Stimulated activated CD8-positive, alpha-beta memory T cell treated with anti-CD3 and anti-CD28 coated beads, Interleukin-15, amount 100 ng/mL, for 24 hours (primary cell): ENCODE data around the gene C1QB.

Source experiments
- DNase-seq: peaks from one replicate; pipeline ENCODE4 v3.0.0-alpha.2; 2020; ENCODE audit warnings: low read depth

C1QB gene

GRCh38 chr1:22635436-22635835 lies 17.6 kb upstream of the C1QB start:
- no peak for DNase-seq

- no peak for DNase-seq
Measured at GRCh38 chr1:22636353-22636752, 16.7 kb upstream of the C1QB start, which contains the start of gene C1QA. C1QA (plus strand) TSS chr1:22636628; CDS start chr1:22637617, 989 bp downstream.

GRCh38 chr1:22636927-22637326 lies 16.1 kb upstream of the C1QB start:
- no peak for DNase-seq

DNA sequence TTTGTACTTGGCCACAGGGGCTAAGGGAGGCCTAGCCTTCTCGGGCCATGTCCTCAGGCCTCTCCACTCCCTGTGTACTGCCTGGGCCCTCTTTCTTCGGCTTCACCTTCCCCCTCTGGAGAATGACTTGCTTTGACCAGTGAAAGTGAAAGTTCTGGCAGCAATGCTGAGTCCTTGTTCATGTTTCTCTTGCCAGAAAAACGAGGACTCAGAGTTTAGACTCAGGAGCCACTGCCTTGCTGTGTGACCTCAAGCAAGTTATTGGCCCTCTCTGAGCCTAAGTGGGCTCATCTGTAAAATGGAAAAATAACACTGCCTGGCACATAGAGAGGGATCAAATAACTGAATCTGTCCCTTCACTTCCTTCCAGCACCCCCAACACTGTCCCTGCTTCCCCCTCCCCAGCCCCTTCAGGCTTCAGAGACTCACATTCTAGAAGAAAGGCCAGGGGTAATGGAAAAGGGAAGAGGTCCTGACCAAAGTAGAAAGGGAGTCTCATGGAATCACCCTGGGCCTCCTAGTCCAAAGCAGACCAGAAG lies 15.1 kb upstream of the C1QB start:
- no peak for DNase-seq

DNA sequence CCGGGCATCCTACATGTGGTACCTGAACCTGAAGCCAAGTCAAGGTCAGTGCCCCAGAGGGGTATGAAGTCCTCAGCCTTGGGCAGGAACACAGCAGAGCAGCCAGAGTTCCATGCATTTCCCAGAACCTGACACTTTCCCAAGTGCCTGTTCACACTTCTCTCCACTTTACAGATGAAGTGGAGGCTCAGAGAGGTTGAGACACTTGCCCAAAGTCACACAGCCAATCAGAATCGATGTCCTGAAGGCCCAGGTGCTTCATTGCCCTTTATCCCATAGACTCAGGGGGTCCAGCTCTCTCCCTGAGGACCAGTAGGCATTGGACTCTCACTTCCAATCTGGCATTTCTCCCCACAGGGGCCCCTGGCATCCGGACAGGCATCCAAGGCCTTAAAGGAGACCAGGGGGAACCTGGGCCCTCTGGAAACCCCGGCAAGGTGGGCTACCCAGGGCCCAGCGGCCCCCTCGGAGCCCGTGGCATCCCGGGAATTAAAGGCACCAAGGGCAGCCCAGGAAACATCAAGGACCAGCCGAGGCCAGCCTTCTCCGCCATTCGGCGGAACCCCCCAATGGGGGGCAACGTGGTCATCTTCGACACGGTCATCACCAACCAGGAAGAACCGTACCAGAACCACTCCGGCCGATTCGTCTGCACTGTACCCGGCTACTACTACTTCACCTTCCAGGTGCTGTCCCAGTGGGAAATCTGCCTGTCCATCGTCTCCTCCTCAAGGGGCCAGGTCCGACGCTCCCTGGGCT lies 14.4 kb upstream of the C1QB start:
- no peak for DNase-seq

DNA sequence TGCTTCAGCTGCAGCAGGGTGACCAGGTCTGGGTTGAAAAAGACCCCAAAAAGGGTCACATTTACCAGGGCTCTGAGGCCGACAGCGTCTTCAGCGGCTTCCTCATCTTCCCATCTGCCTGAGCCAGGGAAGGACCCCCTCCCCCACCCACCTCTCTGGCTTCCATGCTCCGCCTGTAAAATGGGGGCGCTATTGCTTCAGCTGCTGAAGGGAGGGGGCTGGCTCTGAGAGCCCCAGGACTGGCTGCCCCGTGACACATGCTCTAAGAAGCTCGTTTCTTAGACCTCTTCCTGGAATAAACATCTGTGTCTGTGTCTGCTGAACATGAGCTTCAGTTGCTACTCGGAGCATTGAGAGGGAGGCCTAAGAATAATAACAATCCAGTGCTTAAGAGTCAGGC lies 13.8 kb upstream of the C1QB start:
- no peak for DNase-seq

DNA sequence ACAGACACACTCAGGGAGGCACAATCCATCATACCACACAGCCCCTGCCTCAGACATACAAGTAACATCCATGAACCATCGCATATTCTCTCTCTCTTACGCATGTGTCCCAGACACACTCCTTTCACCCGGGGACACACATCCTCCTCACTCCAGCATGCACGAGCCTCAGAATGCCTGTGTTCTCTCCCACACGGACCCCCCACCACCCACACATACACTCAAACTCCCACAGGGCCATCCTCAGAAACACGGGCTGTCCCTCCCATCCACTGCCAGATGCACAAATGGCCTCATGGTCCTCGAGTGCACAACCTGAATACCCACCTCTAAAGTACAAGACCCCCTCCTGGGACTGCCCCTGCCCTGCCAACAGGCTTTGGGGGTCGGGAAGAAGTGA lies 11.8 kb upstream of the C1QB start:
- DNase-seq, result no peak

- DNase-seq, result peak; percentile 45
Measured at GRCh38 chr1:22641906-22642636, 11.0 kb upstream of the C1QB start.

- DNase-seq, result no peak
Measured at GRCh38 chr1:22643381-22643780, 9.7 kb upstream of the C1QB start, which contains the start of gene C1QC. C1QC (plus strand) TSS chr1:22643633; CDS start chr1:22644024, 391 bp downstream.

DNA sequence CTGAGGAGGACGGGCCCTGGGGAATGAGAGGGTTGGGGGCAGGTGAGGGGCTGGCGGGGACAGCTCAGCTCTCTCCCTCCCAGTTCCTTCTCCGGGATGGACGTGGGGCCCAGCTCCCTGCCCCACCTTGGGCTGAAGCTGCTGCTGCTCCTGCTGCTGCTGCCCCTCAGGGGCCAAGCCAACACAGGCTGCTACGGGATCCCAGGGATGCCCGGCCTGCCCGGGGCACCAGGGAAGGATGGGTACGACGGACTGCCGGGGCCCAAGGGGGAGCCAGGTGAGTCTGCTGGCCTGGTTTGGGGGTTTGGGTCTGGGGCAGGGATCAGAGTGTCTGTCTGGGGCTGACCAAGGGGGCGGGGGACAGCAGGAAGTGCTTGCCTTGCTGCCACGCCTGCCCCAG lies 9.1 kb upstream of the C1QB start:
- no peak for DNase-seq

DNA sequence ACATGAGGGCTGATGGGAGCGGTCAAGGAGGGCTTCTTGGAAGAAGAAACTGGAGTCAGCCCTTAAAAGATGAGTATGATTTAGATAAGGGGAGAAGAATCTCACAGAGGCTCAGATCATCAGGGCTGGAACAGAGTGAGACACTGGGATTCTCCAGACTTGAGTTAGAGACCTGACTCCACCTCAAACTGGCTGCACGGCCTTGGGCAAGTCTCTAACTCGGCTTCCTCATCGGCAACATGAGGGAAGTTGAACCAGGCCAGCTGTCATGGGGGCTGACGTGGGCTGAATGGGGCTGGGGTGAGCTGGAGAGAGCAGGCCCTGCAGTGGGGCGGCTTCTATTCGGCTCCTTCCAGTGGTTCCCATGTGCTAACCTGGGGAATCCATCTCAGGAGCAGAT lies 7.1 kb upstream of the C1QB start:
- DNase-seq, result no peak

DNA sequence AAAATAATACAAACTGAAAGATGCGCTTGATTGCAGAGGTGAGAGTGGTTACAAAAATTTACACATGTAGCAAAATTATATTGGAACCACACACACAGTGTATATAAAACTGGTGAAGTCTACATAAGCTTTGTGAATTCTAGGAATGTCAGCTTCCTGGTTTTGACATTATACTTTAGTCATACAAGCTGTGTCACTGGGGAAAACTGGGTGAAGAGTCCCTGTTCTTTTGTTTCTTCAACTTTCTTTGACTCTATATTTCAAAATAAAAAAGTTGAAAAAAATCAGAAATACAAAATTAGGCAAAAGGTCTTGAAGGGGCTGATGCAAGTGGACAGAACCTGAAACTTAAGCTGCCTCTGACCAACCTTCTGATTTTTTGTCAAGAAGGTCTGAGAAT lies 6.7 kb upstream of the C1QB start:
- DNase-seq, result no peak

DNA sequence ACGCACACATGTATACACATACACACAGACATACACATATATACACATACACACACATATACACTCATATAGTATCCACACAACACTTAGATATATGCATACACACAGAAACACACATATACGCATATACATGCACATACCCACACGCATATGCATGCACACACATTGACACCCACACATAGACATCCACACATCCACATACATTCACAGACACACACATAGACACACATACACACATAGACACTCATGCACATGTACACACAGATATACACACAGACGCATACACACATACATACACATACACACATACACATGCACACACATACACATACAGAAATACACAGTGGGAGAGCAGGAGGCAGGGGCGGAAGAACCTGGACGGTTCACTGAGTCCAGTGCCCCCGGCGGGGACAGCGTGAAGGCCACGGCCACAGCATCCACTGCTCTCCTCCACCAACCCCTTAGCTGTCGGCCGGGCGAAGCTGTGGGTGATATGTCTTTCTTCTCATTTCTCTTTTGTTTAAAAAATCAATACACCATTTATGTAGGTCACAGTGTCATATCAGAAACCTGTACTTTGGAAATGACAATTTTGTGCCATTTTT lies 2.8 kb upstream of the C1QB start:
- no peak for DNase-seq

- DNase-seq, result no peak
Measured at GRCh38 chr1:22651941-22652856, 837 bp upstream of the C1QB start.

DNA sequence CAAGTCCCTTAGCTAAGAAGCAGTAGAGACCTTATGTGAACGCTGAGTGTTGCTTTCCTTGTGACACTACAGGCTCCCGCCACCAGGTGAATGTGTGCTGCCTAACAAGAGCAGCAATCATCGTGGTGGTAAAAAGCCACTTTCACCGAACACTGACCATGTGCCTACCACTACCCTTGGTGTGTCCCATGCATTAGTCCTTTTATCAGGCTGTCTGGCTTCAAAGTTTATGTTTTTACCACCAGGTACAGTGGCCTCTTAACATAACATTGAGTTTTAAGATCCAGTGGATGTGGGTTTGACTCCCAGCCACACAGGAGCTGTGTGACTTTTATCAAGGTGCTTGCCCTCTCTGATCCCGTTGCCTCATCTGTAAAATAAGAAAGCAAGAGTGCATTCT lies 1.7 kb downstream of the C1QB start:
- DNase-seq, result no peak

DNA sequence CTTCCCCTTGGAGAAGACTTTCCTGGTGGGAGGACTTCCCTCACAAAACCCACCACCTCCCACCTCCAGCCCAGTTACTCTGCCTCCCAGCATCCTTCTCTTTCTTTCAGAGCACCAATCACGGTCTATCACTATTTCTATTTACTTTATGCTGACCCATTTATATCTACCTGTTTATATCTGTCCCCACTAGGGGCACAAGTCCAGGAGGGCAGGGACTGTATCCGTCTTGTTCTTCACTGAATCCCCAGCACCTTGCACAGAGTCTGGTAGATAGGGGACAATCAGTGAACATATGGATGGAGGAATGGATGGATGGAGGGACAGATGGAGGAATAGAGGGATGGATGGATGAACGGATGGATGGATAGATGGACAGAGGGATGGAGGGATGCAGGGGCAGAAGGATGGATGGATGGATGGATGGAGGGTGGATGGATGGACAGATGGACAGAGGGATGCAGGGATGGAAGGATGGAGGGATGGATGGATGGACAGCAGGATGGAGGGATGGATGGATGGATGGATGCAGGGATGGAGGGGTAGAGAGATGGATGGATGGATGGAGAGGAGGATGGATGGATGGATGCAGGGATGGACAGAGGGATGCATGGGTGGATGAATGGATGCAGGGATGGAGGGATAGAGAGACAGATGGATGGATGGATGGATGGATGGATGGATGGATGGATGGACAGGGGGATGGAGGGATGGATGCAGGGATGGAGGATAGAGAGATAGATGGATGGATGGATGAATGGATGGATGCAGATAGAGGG lies 5.5 kb downstream of the C1QB start:
- no peak for DNase-seq

GRCh38 chr1:22660716-22661241 lies 7.7 kb downstream of the C1QB start:
- no peak for DNase-seq

- DNase-seq, result no peak
Measured at GRCh38 chr1:22661880-22662279, 8.8 kb downstream of the C1QB start.

DNA sequence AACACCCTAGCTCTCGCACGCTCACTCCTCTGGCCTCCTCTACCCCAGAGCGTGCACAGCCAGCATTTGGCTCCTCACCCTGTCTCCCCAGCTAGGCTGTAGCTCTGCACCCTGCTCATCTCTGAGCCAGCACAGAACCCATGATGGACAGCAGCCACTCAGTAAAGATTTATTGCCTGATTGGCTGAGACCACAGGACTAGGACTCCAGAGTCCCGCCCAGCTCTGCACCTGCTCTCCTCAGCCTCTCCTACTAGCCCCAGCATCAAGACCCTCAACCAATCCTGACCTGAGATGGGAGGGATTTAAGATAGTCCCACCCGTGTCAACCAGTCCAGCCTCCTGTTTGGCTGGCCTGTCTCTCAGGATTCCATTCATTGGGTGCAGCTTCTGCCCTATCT lies 9.3 kb downstream of the C1QB start:
- DNase-seq, result no peak

DNA sequence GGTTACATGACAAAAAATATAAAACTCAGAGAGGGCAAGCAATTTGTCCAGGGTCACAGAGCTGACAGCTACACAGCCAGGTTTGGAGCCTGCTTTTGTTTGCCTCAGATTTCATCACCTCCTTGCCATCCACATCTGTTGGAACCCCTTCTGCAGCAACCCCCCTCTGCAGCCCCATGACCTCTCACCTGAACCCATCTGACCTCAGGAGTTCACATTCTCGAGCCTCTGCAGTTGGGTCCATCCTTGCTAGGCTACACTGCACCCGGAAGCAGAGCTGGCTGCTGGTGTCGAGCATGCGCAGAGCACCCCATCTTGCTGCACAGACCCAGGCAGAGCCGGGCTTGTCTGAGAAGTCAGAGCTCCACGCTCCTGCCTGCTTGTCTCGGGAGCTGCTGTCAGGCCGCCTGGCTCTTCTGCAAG lies 10.0 kb downstream of the C1QB start:
- no peak for DNase-seq

DNA sequence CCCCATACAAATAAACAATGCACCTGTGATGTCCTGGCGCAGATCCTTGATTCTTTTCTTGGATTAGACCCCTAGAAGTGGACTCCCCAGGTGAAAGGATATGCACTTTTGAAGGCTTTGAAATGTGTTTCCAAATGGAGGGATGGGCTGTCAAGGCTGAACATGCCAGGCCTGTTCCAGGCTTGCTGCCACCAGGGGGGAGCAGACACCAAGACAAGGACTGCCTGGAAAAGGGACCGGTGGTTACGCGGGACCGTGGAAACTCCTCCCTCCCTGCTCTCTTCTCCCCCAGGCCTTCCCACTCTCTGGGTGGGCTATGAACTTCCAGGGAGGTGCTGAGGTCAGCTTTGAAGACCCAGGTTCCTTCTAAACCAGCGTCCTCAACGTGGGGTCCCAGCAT lies 12.7 kb downstream of the C1QB start:
- no peak for DNase-seq
